LNCAP (cell line): ENCODE data around the gene SPNS2.

Experiments
- TF ChIP-seq, protein P1 (sequence below): fragments of 450-650 bp; IDR thresholded peaks from 2 replicates; pipeline ENCODE4 v1.5.1; 2017; ENCODE audit warnings: mild to moderate bottlenecking

SPNS2 gene

DNA sequence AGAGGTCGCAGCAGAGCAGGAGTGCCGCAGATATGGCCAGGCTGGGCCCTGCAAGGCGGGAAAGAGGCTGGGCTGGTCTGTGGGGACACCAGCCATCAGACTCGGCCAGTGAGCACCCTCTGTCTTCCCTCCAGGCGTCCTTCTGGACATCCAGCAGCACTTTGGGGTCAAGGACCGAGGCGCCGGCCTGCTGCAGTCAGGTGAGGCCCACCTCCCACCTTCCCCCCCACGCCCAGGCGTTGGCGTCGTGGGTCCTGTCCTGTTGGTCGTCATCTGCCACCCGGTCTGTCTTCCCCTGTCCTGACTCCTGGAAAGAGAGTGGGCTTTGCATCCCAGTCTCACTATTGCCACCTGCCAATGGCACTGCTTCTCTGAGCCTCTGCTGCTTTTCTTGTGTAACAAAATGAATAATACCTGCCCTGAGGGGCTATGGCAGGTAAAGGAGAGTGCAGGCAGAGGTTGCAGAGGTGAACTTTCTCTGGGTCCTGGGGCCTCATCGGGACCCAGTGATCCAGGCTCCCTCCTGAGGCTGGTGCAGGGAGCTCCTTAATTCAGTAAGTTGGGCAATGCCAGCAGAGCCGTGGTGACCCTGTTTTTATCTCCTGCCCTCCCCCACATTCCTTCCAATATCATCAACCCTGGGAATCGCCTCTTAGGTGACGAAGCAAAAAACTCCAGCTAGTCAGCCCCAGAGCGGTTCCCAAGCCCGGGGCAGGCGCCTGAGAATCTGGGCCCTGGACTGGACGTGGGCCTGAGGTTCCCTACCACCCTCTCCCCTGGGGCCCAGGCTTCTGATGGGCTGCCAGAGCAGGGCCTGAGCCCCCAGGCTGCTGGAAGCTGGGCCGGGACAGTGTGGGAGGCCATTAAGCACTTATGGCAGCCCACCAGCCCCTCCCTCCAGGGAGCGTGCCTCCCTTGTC, 14.7 kb downstream of the SPNS2 start:
- TF ChIP-seq, protein P1, sequence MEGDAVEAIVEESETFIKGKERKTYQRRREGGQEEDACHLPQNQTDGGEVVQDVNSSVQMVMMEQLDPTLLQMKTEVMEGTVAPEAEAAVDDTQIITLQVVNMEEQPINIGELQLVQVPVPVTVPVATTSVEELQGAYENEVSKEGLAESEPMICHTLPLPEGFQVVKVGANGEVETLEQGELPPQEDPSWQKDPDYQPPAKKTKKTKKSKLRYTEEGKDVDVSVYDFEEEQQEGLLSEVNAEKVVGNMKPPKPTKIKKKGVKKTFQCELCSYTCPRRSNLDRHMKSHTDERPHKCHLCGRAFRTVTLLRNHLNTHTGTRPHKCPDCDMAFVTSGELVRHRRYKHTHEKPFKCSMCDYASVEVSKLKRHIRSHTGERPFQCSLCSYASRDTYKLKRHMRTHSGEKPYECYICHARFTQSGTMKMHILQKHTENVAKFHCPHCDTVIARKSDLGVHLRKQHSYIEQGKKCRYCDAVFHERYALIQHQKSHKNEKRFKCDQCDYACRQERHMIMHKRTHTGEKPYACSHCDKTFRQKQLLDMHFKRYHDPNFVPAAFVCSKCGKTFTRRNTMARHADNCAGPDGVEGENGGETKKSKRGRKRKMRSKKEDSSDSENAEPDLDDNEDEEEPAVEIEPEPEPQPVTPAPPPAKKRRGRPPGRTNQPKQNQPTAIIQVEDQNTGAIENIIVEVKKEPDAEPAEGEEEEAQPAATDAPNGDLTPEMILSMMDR, result no peak; the same call in 1 of the 2 replicates

DNA sequence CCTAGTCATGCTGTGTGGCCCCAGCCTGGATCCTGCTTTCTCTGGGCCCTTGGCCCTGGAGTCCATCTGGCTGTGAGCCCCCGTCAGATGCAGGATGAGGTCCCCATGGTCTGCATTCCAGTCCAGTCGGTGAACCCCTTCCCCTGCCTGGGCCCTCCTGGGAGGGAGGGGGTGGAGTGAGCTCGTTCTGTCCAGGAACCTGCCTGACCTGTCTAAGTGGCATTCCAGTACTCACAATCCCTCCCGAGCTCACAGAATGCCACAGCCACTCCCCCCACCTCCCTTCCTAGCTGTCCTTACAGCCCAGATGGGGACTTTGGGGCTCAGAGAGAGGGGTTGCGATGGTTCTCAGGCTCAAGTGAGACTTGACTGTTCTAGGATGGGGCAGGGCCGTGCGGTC, 15.5 kb downstream of the SPNS2 start:
- TF ChIP-seq, protein P1, result no peak

DNA sequence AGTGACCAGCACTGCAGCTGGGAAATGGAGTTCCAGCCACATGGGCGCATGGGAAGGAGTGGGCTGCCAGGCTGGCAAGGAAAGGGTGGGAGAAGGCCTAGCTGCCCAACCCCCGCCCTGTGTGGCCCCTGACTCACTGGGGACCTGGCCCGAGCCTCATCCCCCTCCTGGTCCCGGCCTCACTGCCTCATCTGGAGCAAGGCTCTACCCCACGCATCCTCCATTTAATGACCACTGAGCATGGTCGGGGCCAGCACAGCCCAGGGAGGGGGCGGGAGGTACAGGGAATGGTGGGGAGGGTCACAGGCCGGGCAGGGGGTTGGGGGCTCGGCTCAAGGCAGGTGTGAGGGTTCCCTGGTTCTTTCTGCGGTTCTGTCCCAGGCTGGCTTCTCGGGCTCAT, 16.1 kb downstream of the SPNS2 start:
- TF ChIP-seq, protein P1, result no peak

DNA sequence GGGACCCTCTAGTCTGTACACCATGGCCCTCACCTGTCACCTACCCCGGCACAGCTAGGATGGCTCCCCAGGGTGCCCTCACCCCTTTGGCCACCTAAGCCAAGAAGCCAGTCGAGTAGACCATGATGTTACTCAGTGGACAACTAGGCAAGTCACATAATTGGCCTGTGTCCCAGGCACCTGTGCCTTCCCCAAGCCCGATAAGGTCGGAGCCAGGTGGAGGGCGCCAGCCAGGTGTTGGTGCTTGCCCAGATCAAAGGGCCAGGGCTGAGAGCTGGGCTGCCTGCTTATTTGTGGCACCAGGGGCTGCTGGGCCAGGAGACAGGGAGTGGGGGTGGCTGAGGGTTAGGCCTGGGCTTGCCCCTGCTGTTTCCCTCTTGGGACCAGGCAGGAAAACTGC, 16.8 kb downstream of the SPNS2 start:
- TF ChIP-seq, protein P1, result no peak

DNA sequence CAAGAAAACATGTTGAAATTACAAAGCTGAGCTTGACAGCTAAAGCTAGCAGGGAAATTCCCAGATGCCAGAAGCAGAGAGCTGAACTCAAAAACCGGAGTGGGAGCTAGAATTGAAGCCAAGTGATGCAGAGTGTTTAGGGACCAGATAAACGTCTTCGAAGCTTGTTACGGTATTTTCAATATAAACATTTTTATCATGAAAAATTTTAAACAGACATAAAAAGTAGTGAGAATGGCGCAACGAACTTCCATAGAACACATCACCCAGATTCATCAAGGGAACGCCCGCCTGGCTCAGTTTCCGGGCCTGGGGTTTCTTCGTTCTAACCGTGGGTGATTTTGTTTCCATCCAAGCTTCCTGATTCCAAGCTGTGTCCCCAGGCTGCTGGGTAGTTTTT, 18.1 kb downstream of the SPNS2 start:
- TF ChIP-seq, protein P1, result no peak

DNA sequence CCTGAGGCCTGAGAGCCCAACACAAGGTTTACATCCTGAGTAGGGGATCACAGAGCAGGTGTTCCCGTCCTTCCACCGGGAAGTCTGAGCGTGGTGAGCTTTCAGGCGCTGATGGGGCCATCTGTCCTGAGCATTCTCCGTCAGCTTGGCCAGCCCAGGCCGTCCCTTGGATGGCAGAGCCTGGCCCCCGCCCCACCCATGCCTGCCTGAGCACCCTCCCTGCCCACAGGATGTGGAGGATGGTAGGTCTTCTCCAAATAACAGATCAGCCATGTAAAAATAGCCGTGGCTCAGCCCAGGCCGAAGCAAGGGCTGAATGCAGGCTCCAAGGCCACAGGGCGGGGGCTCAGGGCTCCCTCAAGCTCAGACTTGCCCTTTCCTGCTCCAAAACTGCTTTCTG, 20.2 kb downstream of the SPNS2 start:
- TF ChIP-seq, protein P1, result no peak

DNA sequence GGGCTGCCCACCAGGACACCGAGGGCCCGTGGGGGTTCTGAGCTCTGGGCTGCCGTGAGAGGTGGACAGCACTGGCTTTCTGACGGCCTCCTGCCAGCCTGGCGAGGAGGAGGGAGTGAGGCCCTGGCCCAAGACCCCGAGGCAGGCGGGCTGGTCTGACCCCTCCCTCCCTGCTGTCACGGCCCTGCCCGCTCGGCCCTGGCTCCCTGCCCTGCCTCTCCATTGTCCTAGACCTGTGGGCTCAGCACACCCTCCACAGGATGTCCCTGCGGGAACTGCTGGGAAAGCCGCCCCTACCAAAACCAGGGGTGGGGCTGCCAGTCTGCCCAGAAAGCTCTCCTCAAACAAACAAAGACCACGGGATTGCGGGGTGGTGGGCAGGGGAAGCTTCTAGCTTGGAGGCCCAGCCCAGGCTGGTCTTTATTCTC, 20.7 kb downstream of the SPNS2 start:
- TF ChIP-seq, protein P1, result no peak
